ENCODE data around the gene STIP1.

The STIP1 gene

DNA sequence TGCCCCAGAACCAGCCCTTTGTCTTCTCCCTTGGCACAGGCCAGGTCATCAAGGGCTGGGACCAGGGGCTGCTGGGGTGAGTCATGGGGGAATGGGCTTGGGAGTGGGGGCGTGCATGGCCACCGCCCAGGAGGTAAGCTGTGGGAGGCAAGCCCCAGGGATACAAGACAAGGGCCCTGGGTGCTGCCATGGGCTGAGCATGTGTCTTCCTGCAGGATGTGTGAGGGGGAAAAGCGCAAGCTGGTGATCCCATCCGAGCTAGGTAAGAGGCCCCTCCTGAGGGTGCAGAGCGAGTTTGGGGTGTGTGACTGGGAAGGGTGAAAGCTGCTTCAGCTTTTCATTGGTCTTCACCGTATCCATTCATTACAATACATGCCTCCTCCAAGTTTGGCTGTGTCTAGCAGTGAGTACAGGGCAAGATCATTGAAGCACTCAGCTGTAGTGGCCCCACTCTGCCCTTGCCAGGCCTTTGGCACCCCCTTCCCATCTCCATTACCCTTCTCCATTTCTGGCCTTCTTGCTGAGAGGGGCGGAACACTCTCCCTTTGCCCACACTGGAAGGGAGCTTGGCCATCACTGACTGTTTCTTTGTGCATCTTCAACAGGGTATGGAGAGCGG lies 57.4 kb downstream of the STIP1 start:
- no peaks in the 10 kb centered on the region for H3K9me3 ChIP-seq (ENCODE audit: insufficient read depth, low read length, severe bottlenecking)
- H3K27ac ChIP-seq (ENCODE audit: low read length) = peak overlapping the region; percentile 39; the same call in 1 of the 2 replicates
- H3K9ac ChIP-seq (ENCODE audit: low read depth, low read length) = peak overlapping the region; percentile 67
- peaks cover 46% of the 10 kb centered on the region for H3K79me2 ChIP-seq (ENCODE audit: insufficient read depth, low read length)
- TF ChIP-seq, protein P1, sequence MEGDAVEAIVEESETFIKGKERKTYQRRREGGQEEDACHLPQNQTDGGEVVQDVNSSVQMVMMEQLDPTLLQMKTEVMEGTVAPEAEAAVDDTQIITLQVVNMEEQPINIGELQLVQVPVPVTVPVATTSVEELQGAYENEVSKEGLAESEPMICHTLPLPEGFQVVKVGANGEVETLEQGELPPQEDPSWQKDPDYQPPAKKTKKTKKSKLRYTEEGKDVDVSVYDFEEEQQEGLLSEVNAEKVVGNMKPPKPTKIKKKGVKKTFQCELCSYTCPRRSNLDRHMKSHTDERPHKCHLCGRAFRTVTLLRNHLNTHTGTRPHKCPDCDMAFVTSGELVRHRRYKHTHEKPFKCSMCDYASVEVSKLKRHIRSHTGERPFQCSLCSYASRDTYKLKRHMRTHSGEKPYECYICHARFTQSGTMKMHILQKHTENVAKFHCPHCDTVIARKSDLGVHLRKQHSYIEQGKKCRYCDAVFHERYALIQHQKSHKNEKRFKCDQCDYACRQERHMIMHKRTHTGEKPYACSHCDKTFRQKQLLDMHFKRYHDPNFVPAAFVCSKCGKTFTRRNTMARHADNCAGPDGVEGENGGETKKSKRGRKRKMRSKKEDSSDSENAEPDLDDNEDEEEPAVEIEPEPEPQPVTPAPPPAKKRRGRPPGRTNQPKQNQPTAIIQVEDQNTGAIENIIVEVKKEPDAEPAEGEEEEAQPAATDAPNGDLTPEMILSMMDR (IDR thresholded peaks at IDR 0.05; ENCODE audit: borderline replicate concordance, extremely low read depth, low read length, poor library complexity, severe bottlenecking) = no peak
- TF ChIP-seq EZH2 (IDR thresholded peaks at IDR 0.05; ENCODE audit: borderline replicate concordance, low read depth, low read length, severe bottlenecking) = no peak
- H3K27me3 ChIP-seq (ENCODE audit: insufficient read depth, low read length, poor library complexity) = no peaks in the 10 kb centered on the region
- H3K4me3 ChIP-seq (ENCODE audit: low read depth in 1 of 2, low read length in 2 of 2) = peak overlapping the region in 1 of 2 experiments; percentile 21; a peak in 1 of 4 replicates
- peaks cover 44% of the 10 kb centered on the region for H3K36me3 ChIP-seq (ENCODE audit: insufficient read depth, low read length)
- H2AFZ ChIP-seq (ENCODE audit: low read depth, low read length) = no peak overlapping the region
- H3K4me1 ChIP-seq (ENCODE audit: insufficient read depth, low read length) = peaks cover 63% of the 10 kb centered on the region
- H4K20me1 ChIP-seq (ENCODE audit: insufficient read depth, low read length) = peaks cover 31% of the 10 kb centered on the region
- DNase-seq = no peak
- H3K4me2 ChIP-seq (ENCODE audit: insufficient read depth, low read length) = peak overlapping the region; percentile 93
- no peak for ATAC-seq (ENCODE audit: insufficient read depth, low read depth)

DNA sequence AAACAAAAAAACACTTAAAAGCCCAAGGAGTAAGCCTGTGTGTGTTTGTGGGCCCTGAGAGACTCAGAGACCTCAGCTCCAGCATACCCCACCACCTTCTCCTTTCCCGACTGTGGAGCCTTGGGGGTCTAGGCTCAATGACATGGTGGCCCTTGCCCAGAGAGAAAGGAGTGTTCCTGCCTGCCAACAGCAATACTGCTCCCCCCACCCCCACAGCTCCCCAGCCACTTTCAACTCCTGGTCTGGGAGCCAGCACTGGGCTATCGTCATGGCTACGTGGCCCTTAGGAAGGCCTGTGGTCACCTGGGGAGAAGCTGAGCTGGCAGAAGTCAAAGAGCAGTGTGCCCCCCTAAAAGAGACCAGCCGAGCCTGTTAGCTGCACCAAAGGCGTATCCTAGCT lies 58.1 kb downstream of the STIP1 start:
- Histone ChIP-seq H3K27me3 (ENCODE audit: insufficient read depth, low read length, poor library complexity) (no peaks in the 10 kb centered on the region), H4K20me1 (ENCODE audit: insufficient read depth, low read length) (peaks cover 31% of the 10 kb centered on the region), H3K4me2 (ENCODE audit: insufficient read depth, low read length) (peak overlapping the region; percentile 93; the same call in 1 of the 2 replicates), H2AFZ (ENCODE audit: low read depth, low read length) (no peak overlapping the region), H3K4me3 (ENCODE audit: low read depth in 1 of 2, low read length in 2 of 2) (no peak overlapping the region), H3K4me1 (ENCODE audit: insufficient read depth, low read length) (peaks cover 61% of the 10 kb centered on the region), H3K27ac (ENCODE audit: low read length) (peak overlapping the region; percentile 52; the same call in 1 of the 2 replicates), H3K9me3 (ENCODE audit: insufficient read depth, low read length, severe bottlenecking) (no peaks in the 10 kb centered on the region), H3K36me3 (ENCODE audit: insufficient read depth, low read length) (peaks cover 37% of the 10 kb centered on the region), H3K9ac (ENCODE audit: low read depth, low read length) (no peak overlapping the region; the same call in 1 of the 2 replicates), H3K79me2 (ENCODE audit: insufficient read depth, low read length) (peaks cover 46% of the 10 kb centered on the region)
- ATAC-seq (ENCODE audit: insufficient read depth, low read depth) (no peak), DNase-seq (no peak)
- TF ChIP-seq EZH2 (IDR thresholded peaks at IDR 0.05; ENCODE audit: borderline replicate concordance, low read depth, low read length, severe bottlenecking) = no peak
- TF ChIP-seq, protein P1 (IDR thresholded peaks at IDR 0.05; ENCODE audit: borderline replicate concordance, extremely low read depth, low read length, poor library complexity, severe bottlenecking) = no peak

DNA sequence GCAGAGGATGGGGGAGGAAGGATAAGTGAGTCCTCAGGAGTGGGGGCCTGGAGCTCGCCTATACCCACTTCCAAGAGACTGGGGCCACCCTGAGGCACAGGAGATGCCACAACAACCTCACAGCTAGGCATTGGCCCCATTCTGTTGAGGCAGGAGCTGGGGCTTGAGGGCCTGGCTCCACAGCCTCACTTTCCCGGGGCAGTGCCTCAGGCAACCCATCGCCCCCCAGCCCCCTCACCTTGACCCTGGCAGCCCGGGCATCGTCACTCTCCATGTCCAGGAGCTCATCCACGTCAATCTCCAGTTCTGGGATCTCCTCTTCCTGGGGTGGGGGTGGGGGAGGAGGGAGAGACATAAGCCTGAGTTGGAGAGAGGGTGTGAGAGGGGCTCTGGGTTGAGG lies 59.0 kb downstream of the STIP1 start:
- no peak overlapping the region for H2AFZ ChIP-seq (ENCODE audit: low read depth, low read length)
- peak overlapping the region; percentile 82 to 90; a peak in 3 of 4 replicates for H3K4me3 ChIP-seq (ENCODE audit: low read depth in 1 of 2, low read length in 2 of 2)
- H3K27ac ChIP-seq (ENCODE audit: low read length) = peak overlapping the region; percentile 91
- peaks cover 31% of the 10 kb centered on the region for H3K36me3 ChIP-seq (ENCODE audit: insufficient read depth, low read length)
- TF ChIP-seq, protein P1 (IDR thresholded peaks at IDR 0.05; ENCODE audit: borderline replicate concordance, extremely low read depth, low read length, poor library complexity, severe bottlenecking) = no peak
- TF ChIP-seq EZH2 (IDR thresholded peaks at IDR 0.05; ENCODE audit: borderline replicate concordance, low read depth, low read length, severe bottlenecking) = no peak
- H3K4me2 ChIP-seq (ENCODE audit: insufficient read depth, low read length) = peak overlapping the region; percentile 93
- DNase-seq (peak; percentile 44), ATAC-seq (ENCODE audit: insufficient read depth, low read depth) (no peak)
- H3K4me1 ChIP-seq (ENCODE audit: insufficient read depth, low read length) = peaks cover 54% of the 10 kb centered on the region
- no peaks in the 10 kb centered on the region for H3K27me3 ChIP-seq (ENCODE audit: insufficient read depth, low read length, poor library complexity)
- peak overlapping the region; percentile 83 for H3K9ac ChIP-seq (ENCODE audit: low read depth, low read length)
- peaks cover 46% of the 10 kb centered on the region for H3K79me2 ChIP-seq (ENCODE audit: insufficient read depth, low read length)
- peaks cover 31% of the 10 kb centered on the region for H4K20me1 ChIP-seq (ENCODE audit: insufficient read depth, low read length)
- H3K9me3 ChIP-seq (ENCODE audit: insufficient read depth, low read length, severe bottlenecking) = no peaks in the 10 kb centered on the region

All from DND-41 (cell line).